ENCODE results near the gene NCS1.
"Not testable (repeated sequence)": the region's sequence is repeated elsewhere in the genome, so short reads cannot be mapped to it uniquely, and the experiment has no call there.

The NCS1 gene

GRCh38 chr9:130265431-130266235 is 93.4 kb downstream of the NCS1 start, which contains the start of gene HMCN2:
HMCN2 (plus strand) TSS chr9:130265760; CDS start chr9:130265879, 119 bp downstream.
- DNase-seq = no peak

- DNase-seq = no peak
These were observed 94.3 kb downstream of the NCS1 start for GRCh38 chr9:130266236-130267098.

- DNase-seq = no peak
These were observed 95.7 kb downstream of the NCS1 start for GRCh38 chr9:130267930-130268329.

GRCh38 chr9:130268521-130269211 is 96.5 kb downstream of the NCS1 start:
- no peak for DNase-seq

GRCh38 chr9:130271473-130271872 is 99.3 kb downstream of the NCS1 start:
- no peak for DNase-seq

GRCh38 chr9:130275156-130275555 is 103.0 kb downstream of the NCS1 start:
- no peak for DNase-seq

- DNase-seq = no peak
These were observed 103.9 kb downstream of the NCS1 start for GRCh38 chr9:130276121-130276520.

- no peak for DNase-seq
These were observed 104.8 kb downstream of the NCS1 start for GRCh38 chr9:130276955-130277354.

- not testable (repeated sequence) for DNase-seq
These were observed 105.3 kb downstream of the NCS1 start for GRCh38 chr9:130277525-130277924.

- DNase-seq = no peak
These were observed 111.5 kb downstream of the NCS1 start for GRCh38 chr9:130283539-130284248.

GRCh38 chr9:130284249-130284625 is 112.0 kb downstream of the NCS1 start:
- DNase-seq = no peak

- DNase-seq = no peak
These were observed 112.5 kb downstream of the NCS1 start for GRCh38 chr9:130284690-130285089.

- DNase-seq = no peak
These were observed 113.1 kb downstream of the NCS1 start for GRCh38 chr9:130285271-130285670.

- DNase-seq = no peak
These were observed 114.0 kb downstream of the NCS1 start for GRCh38 chr9:130286072-130286770.

All from activated CD4-positive, alpha-beta T cell treated with anti-CD3 and anti-CD28 coated beads, Interleukin-2, amount 50 U/mL, for 16 hours (primary cell).